Stimulated activated CD8-positive, alpha-beta memory T cell treated with anti-CD3 and anti-CD28 coated beads, Interleukin-4, amount 100 ng/mL, for 48 hours (primary cell): ENCODE data around the gene CNRIP1.
"Not testable (repeated sequence)": the region's sequence is repeated elsewhere in the genome, so short reads cannot be mapped to it uniquely, and the experiment has no call there.

Experiments
- DNase-seq: peaks from one replicate; pipeline ENCODE4 v3.0.0-alpha.2; 2020

The CNRIP1 gene, protein sequence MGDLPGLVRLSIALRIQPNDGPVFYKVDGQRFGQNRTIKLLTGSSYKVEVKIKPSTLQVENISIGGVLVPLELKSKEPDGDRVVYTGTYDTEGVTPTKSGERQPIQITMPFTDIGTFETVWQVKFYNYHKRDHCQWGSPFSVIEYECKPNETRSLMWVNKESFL

DNA sequence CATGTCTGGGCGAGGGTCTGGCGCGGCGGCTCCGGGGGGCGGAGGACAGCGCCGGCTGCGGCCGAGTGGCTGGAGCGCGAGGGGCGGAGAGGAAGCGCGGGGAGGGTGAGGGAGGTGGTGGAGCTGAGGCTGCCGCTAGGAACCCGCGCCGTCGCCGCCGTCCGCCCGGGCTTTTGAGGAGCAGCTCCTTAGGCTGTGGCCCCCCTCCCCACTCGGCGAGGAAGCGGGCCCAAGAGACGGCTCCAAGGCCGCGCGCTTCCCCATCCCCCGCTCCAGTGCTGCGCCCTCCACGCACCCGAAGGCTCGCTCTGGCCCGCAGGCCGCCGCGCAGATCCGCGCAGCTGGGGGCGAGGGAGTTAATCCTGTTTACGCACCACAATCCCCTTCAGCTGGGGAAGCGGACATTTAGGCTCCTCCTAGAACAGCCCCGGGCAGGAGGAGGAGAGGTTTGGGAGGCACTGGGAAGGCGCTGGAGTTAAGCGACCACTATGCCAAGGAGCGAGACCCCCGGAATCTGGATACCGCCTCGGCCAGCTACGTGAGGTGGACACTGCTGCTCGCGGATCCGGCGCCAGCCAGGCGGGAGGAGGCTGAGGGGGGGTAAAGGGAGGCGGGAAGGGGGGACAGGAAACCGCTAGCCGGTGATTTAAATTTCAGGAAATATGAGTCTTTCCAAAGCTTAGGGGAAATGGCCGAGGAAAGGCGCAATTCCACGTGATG is at the start of gene CNRIP1:
CNRIP1 (minus strand) TSS at position 552 of the 720 bp plus-strand sequence; CDS start at position 3, 549 bp downstream.
- DNase-seq, result no peak

DNA sequence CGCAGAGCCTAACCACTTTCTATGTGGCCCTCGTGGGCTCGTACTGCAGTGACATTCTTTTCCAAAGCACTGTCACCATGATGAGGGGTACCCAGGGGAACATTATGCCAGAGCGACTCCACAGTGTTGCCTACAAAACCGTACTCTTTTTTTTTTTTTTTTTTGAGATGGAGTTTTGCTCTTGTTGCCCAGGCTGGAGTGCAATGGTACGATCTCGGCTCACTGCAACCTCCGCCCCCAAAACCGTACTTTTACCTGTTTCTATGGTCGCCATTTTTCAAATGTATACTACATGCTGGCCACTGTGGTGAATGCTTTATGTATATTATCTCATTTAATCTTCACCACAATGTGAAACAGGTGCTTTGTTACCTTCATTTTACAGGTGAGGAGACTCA is 49.6 kb upstream of the CNRIP1 start:
- DNase-seq, result no peak

GRCh38 chr2:68368654-68369336 is 49.0 kb upstream of the CNRIP1 start:
- no peak for DNase-seq

- no peak for DNase-seq
Measured at GRCh38 chr2:68367953-68368653, 48.4 kb upstream of the CNRIP1 start.

GRCh38 chr2:68366083-68366560 is 46.4 kb upstream of the CNRIP1 start:
- DNase-seq, result no peak

DNA sequence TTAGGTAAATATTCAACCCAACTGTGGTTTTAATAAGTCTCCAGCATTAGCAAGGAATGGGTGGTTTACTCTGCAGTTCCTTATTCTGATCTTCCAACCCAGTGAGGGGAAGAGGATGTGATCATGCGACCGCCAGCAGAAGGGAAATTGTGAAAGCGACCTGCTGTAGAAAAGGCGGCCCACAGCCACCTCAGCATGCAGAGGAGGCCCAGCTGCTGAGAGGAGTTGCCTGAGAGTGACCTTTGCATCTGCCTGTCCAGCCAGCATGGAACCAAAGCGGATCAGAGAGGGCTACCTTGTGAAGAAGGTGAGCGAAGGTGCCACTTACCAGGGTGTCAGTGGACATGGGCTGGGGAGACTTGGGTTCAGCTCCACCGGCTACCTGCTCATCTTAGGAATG is 45.3 kb upstream of the CNRIP1 start, which contains the start of gene PLEK:
PLEK (plus strand) TSS at position 196 of the 400 bp plus-strand sequence; CDS start at position 266, 70 bp downstream.
- no peak for DNase-seq

DNA sequence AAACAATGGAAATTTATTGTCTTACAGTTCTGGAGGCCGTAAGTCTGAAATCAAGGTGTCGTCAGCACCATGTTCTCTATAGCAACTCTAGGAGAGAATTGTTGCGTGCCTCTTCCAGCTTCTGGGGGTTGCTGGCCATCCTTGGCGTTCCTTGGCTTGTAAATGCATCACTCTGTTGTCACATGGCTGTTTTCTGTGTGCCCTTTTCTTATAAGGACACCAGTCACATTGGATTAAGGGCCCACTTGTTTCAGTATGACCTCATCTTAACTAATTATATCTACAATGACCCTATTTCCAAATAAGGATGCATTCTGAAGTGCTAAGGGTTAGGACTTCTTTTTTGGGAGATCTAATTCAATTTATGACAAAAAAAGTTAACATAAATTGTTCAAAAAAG is 44.0 kb upstream of the CNRIP1 start:
- DNase-seq, result no peak

- no peak for DNase-seq
Measured at GRCh38 chr2:68362749-68363148, 43.0 kb upstream of the CNRIP1 start.

GRCh38 chr2:68362069-68362468 is 42.3 kb upstream of the CNRIP1 start:
- DNase-seq, result peak; percentile 87

GRCh38 chr2:68359889-68360288 is 40.1 kb upstream of the CNRIP1 start:
- DNase-seq, result no peak

GRCh38 chr2:68357605-68358337 is 38.0 kb upstream of the CNRIP1 start:
- DNase-seq, result no peak

- no peak for DNase-seq
Measured at GRCh38 chr2:68356599-68357239, 37.0 kb upstream of the CNRIP1 start.

- DNase-seq, result no peak
Measured at GRCh38 chr2:68352651-68353391, 33.1 kb upstream of the CNRIP1 start.

- no peak for DNase-seq
Measured at GRCh38 chr2:68351997-68352396, 32.2 kb upstream of the CNRIP1 start.

- not testable (repeated sequence) for DNase-seq
Measured at GRCh38 chr2:68349091-68349490, 29.3 kb upstream of the CNRIP1 start.

GRCh38 chr2:68345129-68345875 is 25.6 kb upstream of the CNRIP1 start:
- DNase-seq, result no peak

GRCh38 chr2:68344031-68344430 is 24.3 kb upstream of the CNRIP1 start:
- no peak for DNase-seq

DNA sequence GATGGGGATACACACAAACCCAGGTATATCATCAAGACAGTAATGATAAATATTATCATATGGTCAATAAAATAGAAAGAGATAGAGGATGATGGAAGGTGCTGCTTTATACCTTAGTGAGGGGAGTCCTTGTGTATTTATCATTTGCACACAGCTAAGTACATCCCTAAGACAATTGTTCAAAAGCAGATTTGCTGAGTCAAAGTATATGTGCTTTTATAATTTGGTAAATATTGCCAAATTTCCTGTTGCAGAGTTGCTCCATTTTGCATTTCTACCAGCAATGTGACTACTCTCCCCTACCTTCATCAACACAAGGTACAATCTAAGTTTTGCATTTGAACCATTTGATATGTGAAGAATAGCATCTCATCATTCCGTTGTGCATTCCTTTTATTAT is 22.7 kb upstream of the CNRIP1 start:
- DNase-seq, result no peak

- no peak for DNase-seq
Measured at GRCh38 chr2:68341583-68341982, 21.8 kb upstream of the CNRIP1 start.

GRCh38 chr2:68341062-68341329 is 21.2 kb upstream of the CNRIP1 start:
- DNase-seq, result no peak
